ENCODE measurements around the gene CDH4.

The CDH4 gene

GRCh38 chr20:61519488-61519887 lies 267.4 kb downstream of the CDH4 start:
- DNase-seq (ENCODE audit: low read depth) = no peak

- DNase-seq (ENCODE audit: low read depth) = no peak
Observed at GRCh38 chr20:61520076-61520892, 268.2 kb downstream of the CDH4 start.

- no peak for DNase-seq (ENCODE audit: low read depth)
Observed at GRCh38 chr20:61520893-61521460, 268.9 kb downstream of the CDH4 start.

- no peak for DNase-seq (ENCODE audit: low read depth)
Observed at GRCh38 chr20:61521687-61522420, 269.8 kb downstream of the CDH4 start.

GRCh38 chr20:61522498-61523090 lies 270.5 kb downstream of the CDH4 start:
- DNase-seq (ENCODE audit: low read depth) = no peak

GRCh38 chr20:61523145-61523544 lies 271.1 kb downstream of the CDH4 start:
- no peak for DNase-seq (ENCODE audit: low read depth)

- no peak for DNase-seq (ENCODE audit: low read depth)
Observed at GRCh38 chr20:61524951-61525666, 273.0 kb downstream of the CDH4 start.

GRCh38 chr20:61525781-61526431 lies 273.8 kb downstream of the CDH4 start:
- DNase-seq (ENCODE audit: low read depth) = no peak

GRCh38 chr20:61526907-61527306 lies 274.8 kb downstream of the CDH4 start:
- no peak for DNase-seq (ENCODE audit: low read depth)

GRCh38 chr20:61527626-61528025 lies 275.6 kb downstream of the CDH4 start:
- no peak for DNase-seq (ENCODE audit: low read depth)

GRCh38 chr20:61528591-61528990 lies 276.5 kb downstream of the CDH4 start:
- DNase-seq (ENCODE audit: low read depth) = no peak

- no peak for DNase-seq (ENCODE audit: low read depth)
Observed at GRCh38 chr20:61529354-61529753, 277.3 kb downstream of the CDH4 start.

GRCh38 chr20:61531553-61532345 lies 279.7 kb downstream of the CDH4 start:
- no peak for DNase-seq (ENCODE audit: low read depth)

GRCh38 chr20:61532736-61533135 lies 280.7 kb downstream of the CDH4 start:
- DNase-seq (ENCODE audit: low read depth) = no peak

GRCh38 chr20:61533231-61533631 lies 281.2 kb downstream of the CDH4 start:
- DNase-seq (ENCODE audit: low read depth) = no peak

GRCh38 chr20:61534346-61534745 lies 282.3 kb downstream of the CDH4 start:
- DNase-seq (ENCODE audit: low read depth) = no peak

GRCh38 chr20:61535091-61535490 lies 283.0 kb downstream of the CDH4 start:
- no peak for DNase-seq (ENCODE audit: low read depth)

GRCh38 chr20:61535536-61535935 lies 283.5 kb downstream of the CDH4 start:
- no peak for DNase-seq (ENCODE audit: low read depth)

GRCh38 chr20:61535956-61536355 lies 283.9 kb downstream of the CDH4 start:
- no peak for DNase-seq (ENCODE audit: low read depth)

GRCh38 chr20:61536671-61537070 lies 284.6 kb downstream of the CDH4 start:
- no peak for DNase-seq (ENCODE audit: low read depth)

Data from activated T-cell treated with anti-CD3 and anti-CD28 coated beads for 48 hours (primary cell).